Heart right ventricle (tissue), 16 donors: ENCODE measurements around the gene HSF5. TPM values are rescaled to one million over a fixed set of nuclear protein-coding genes. Genes with fewer than 3 reads are reported as not detected.
"Not testable (repeated sequence)": the region's sequence is repeated elsewhere in the genome, so short reads cannot be mapped to it uniquely, and the experiment has no call there.

Experiments
- ATAC-seq, 8 donors: fragments of 200-7000 bp; cut with Tn5 transposase; one replicate each; pipeline ENCODE4 v1.9.1; 2020; ENCODE audit warnings: mild to moderate bottlenecking in 8 of 8, moderate library complexity in 8 of 8, moderate number of reproducible peaks in 1 of 8
- DNase-seq, 2 donors: peaks; one replicate each; pipeline ENCODE4 v3.0.0-alpha.2; 2020
- H3K27ac ChIP-seq, 10 donors: fragments of 200-600 bp; sonication (generic) in 2 of 10; one replicate each; pipeline versions ENCODE4 v1.5.0 to v1.8.0; 2020 to 2022; ENCODE audit warnings: mild to moderate bottlenecking in 3 of 10
- H3K27me3 ChIP-seq, 7 donors: fragments of 200-600 bp; one replicate each; pipeline ENCODE4 v1.8.0; 2021 to 2022; ENCODE audit warnings: mild to moderate bottlenecking in 2 of 7
- H3K36me3 ChIP-seq, 9 donors: fragments of 200-600 bp; sonication (generic) in 1 of 9; one replicate each; pipeline versions ENCODE4 v1.5.0 to v1.8.0; 2020 to 2022; ENCODE audit warnings: mild to moderate bottlenecking in 2 of 9
- H3K4me1 ChIP-seq, 9 donors: fragments of 200-600 bp; sonication (generic) in 1 of 9; one replicate each; pipeline versions ENCODE4 v1.5.0 to v1.8.0; 2020 to 2022; ENCODE audit warnings: mild to moderate bottlenecking in 4 of 9
- H3K4me3 ChIP-seq, 10 donors: fragments of 200-600 bp; sonication (generic) in 2 of 10; one replicate each; pipeline versions ENCODE4 v1.5.0 to v1.8.0; 2020 to 2022; ENCODE audit warnings: mild to moderate bottlenecking in 7 of 10, moderate library complexity in 2 of 10
- H3K9me3 ChIP-seq, 11 donors: fragments of 200-600 bp in 10 of 11; sonication (generic) in 2 of 11; one replicate each; pipeline versions ENCODE4 v1.5.0 to v1.8.0; 2013 to 2022; ENCODE audit warnings: mild to moderate bottlenecking in 2 of 11, control low read depth in 1 of 11, moderate library complexity in 1 of 11
- CTCF ChIP-seq, 9 donors: fragments of 200-600 bp; sonication (generic) in 2 of 9; IDR thresholded peaks; one replicate each; pipeline versions ENCODE4 v1.5.0 to v1.8.0; 2021 to 2022; ENCODE audit warnings: antibody characterized with exemption in 9 of 9, mild to moderate bottlenecking in 5 of 9, moderate library complexity in 1 of 9
- WGBS, 2 donors: extraction: QIAGEN DNeasy Blood & Tissue Kit; methylation state at CpG; one replicate each; pipeline ENCODE4 v1.1.7; 2013; ENCODE audit warnings: inconsistent platforms in 1 of 2; 5-methylcytosine and 5-hydroxymethylcytosine counted together
- intact Hi-C, 10 donors: fragments of 100-400 bp; cut with DNase I; formaldehyde crosslinking; loops; one replicate each; pipeline versions ENCODE4 v1.11.1 to v1.14.2; 2022
- polyA plus RNA-seq, 2 donors: library from polyadenylated mRNA; stranded (reverse); fragments of 200-250 nt; gene quantifications; one replicate each; pipeline ENCODE4 v1.2.3, GENCODE V29; 2013
- total RNA-seq, 10 donors: library from RNA; stranded (reverse); fragmentation: NEBNext Ultra II Directional in 3 of 10; extraction: Animal tissue kit (Norgen Biotek cat#: 25700) in 3 of 10; gene quantifications; one replicate each; pipeline versions ENCODE4 v1.2.1 to v1.2.4, GENCODE V29; 2021 to 2023
- donor health status: Arrhythmogenic right ventricular cardiomyopathy.
- donor health status: ischemic (EF 13 %, LVEDD 7.1; RV severe dilation, severe dysfunction).
- donor health status: healthy with polysubstance abuse.
- donor health status: DM: no; HTN: yes; CAD: no.
- donor health status: DM: no; HTN: no; CAD: no.
- donor health status: ischemic (EF 25% LVEDD 6.9; RV normal size, moderate dysfunction).
- donor health status: ischemic (EF 25% LVEDD 5.7; RV mildly dilated, moderate dysfunction).
- donor health status: healthy.
- donor health status: DM: yes; HTN: yes; CAD: no.
- donor health status: Ischemic cardiomyopathy.
- donor health status: ischemic (EF 35%, LVEDD 5.7; RV mildly dilated, moderate dysfunction).
- donor health status: nonischemic (EF 11% LVEDD 7.7; RV severe dilation, severe dysfunction).
- donor health status: DM: yes; HTN: yes; CAD: no.
- donor health status: PGD.
- donor health status: ischemic (EF 29% LVEDD 5.4; RV normal size, mild dysfunction).
- donor health status: nonischemic (EF 23%, LVEDD 6.1; RV moderate dilation, normal function).

HSF5 gene
- total and polyA plus RNA-seq, 12 donors, result 0.04 to 0.14 (median 0.05) TPM; not detected in 9

- DNase-seq, result no peak
- WGBS, 2 donors, result 68 to 74% methylated on average over 2 of the region's 2 CpGs
- Histone ChIP-seq H3K9me3 (no peaks in the 10 kb centered on the region), H3K36me3 (no peaks in the 10 kb centered on the region), H3K27ac (no peak overlapping the region), H3K4me3 (no peak overlapping the region), H3K4me1 (no peaks in the 10 kb centered on the region), H3K27me3 (peaks cover 0 to 53% (median 0%) of the 10 kb centered on the region in 7 donors)
- intact Hi-C loops, result no loop called here
- TF ChIP-seq CTCF (IDR thresholded peaks at IDR 0.05), result no peak
- no peak for ATAC-seq
These were observed 86.9 kb downstream of the HSF5 start for GRCh38 chr17:58401287-58401686.

GRCh38 chr17:58400826-58401225, 87.4 kb downstream of the HSF5 start:
- no peak overlapping the region for H3K27ac ChIP-seq
- H3K9me3 ChIP-seq, result no peaks in the 10 kb centered on the region
- no peak for ATAC-seq
- intact Hi-C loops, result no loop called here
- H3K4me1 ChIP-seq, result no peaks in the 10 kb centered on the region
- TF ChIP-seq CTCF (IDR thresholded peaks at IDR 0.05), result no peak
- H3K36me3 ChIP-seq, result no peaks in the 10 kb centered on the region
- no peak for DNase-seq
- H3K27me3 ChIP-seq, result peaks cover 0 to 53% (median 2%) of the 10 kb centered on the region in 7 donors
- H3K4me3 ChIP-seq, result no peak overlapping the region

GRCh38 chr17:58399974-58400373, 88.2 kb downstream of the HSF5 start:
- intact Hi-C loops, result no loop called here
- 73 to 82% methylated on average over 3 of the region's 3 CpGs for WGBS, 2 donors
- no peak for DNase-seq

GRCh38 chr17:58398574-58399266, 89.5 kb downstream of the HSF5 start:
- H3K27ac ChIP-seq, result no peak overlapping the region
- no peak for TF ChIP-seq CTCF (IDR thresholded peaks at IDR 0.05)
- intact Hi-C loops, result no loop called here
- peaks cover 0 to 66% (median 4%) of the 10 kb centered on the region in 7 donors for H3K27me3 ChIP-seq
- no peaks in the 10 kb centered on the region for H3K4me1 ChIP-seq
- H3K9me3 ChIP-seq, result no peaks in the 10 kb centered on the region
- no peak overlapping the region for H3K4me3 ChIP-seq
- no peak for ATAC-seq
- H3K36me3 ChIP-seq, result no peaks in the 10 kb centered on the region
- DNase-seq, result no peak
- WGBS, 2 donors, result 43 to 51% methylated on average over 3 of the region's 3 CpGs

More at GRCh38 chr17:58399974-58400373, 88.2 kb downstream of the HSF5 start:
- Histone ChIP-seq H3K27ac (no peak overlapping the region), H3K36me3 (no peaks in the 10 kb centered on the region), H3K9me3 (no peaks in the 10 kb centered on the region), H3K4me3 (no peak overlapping the region), H3K4me1 (no peaks in the 10 kb centered on the region), H3K27me3 (peaks cover 0 to 53% (median 4%) of the 10 kb centered on the region in 7 donors)
- no peak for ATAC-seq
- TF ChIP-seq CTCF (IDR thresholded peaks at IDR 0.05), result no peak

GRCh38 chr17:58397421-58397820, 90.8 kb downstream of the HSF5 start:
- H3K4me3 ChIP-seq, result not testable (repeated sequence)

More at GRCh38 chr17:58397421-58397820, 90.8 kb downstream of the HSF5 start:
- H3K4me1 ChIP-seq, intact Hi-C loops, H3K36me3 ChIP-seq, ATAC-seq, DNase-seq, H3K9me3 ChIP-seq, H3K27ac ChIP-seq: not testable (repeated sequence)
- H3K27me3 ChIP-seq, result peaks cover 0 to 71% (median 4%) of the 10 kb centered on the region in 7 donors
- 87 to 88% methylated on average over 5 of the region's 5 CpGs for WGBS, 2 donors
